NOMO-1 treated with dmso at 0.1 percent for 144 hours (cell line): Measurements from ENCODE around the gene ATP2C2.
"Not testable (repeated sequence)": the region's sequence is repeated elsewhere in the genome, so short reads cannot be mapped to it uniquely, and the experiment has no call there.

ENCODE experiments used
- DNase-seq: peaks from one replicate; lab custom pipeline; 2025; ENCODE audit not compliant: unreplicated experiment; lab: John Stamatoyannopoulos, UW

ATP2C2 gene

DNA sequence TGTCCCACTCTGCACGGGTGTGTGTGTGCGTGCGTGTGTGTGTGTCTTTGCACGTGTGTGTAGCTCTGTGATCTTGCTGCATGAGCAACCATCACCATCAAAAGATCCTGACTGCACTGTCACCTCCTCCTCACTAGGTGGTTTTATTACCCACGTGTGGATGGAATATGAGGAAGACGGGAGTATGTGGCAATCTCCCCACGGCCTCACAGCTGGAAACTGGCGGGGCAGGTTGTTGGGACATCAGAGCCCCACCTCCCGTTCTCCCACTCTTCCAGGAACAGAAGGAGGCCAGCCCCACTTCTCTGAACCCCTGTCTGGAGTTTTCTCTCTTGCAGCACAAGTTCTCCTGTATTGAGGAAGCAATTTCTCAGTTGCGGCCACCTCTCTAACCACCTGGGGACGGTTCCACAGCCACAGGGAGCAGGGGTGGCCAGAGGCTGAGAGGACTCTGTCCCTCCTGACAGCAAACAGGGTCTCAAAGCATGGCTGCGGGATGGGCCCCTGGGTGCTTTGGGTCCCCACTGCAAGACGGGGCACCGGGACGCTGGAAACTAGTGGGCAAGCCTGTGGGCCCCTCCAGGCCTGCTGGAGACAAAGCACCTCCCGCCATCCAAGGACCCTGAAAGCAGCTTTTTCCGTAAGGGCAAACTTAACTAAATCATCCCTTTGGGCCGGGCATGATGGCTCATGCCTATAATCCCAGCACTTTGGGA is 27.9 kb upstream of the ATP2C2 start:
- no peak for DNase-seq

GRCh38 chr16:84341528-84342295 is 26.6 kb upstream of the ATP2C2 start:
- no peak for DNase-seq

- DNase-seq, result not testable (repeated sequence)
Measured at GRCh38 chr16:84343800-84344199, 24.5 kb upstream of the ATP2C2 start.

- no peak for DNase-seq
Measured at GRCh38 chr16:84344781-84345180, 23.6 kb upstream of the ATP2C2 start.

- no peak for DNase-seq
Measured at GRCh38 chr16:84347161-84347560, 21.2 kb upstream of the ATP2C2 start.

DNA sequence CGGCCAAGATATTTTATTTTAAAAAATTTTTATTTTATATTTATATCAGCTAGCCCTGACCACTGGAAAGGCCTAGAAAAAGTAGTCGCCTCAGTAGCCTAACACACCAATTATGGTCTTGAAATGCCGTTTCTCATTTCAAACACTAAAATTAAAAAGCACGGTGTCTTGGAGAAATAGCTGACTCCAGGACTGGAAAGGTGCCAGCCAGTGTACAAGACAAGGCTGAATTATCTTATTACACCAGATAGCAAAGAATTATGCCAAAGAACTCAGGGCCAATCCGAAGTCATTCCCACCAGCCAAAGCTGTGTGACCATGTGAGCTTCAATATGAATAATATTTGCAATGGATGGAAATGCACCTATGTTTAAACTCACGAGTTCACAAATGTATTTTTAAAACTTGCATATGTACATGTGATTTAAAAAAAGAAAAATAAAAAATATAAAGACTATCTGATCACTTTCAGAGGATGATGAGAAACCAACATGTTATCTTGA is 19.9 kb upstream of the ATP2C2 start:
- no peak for DNase-seq

DNA sequence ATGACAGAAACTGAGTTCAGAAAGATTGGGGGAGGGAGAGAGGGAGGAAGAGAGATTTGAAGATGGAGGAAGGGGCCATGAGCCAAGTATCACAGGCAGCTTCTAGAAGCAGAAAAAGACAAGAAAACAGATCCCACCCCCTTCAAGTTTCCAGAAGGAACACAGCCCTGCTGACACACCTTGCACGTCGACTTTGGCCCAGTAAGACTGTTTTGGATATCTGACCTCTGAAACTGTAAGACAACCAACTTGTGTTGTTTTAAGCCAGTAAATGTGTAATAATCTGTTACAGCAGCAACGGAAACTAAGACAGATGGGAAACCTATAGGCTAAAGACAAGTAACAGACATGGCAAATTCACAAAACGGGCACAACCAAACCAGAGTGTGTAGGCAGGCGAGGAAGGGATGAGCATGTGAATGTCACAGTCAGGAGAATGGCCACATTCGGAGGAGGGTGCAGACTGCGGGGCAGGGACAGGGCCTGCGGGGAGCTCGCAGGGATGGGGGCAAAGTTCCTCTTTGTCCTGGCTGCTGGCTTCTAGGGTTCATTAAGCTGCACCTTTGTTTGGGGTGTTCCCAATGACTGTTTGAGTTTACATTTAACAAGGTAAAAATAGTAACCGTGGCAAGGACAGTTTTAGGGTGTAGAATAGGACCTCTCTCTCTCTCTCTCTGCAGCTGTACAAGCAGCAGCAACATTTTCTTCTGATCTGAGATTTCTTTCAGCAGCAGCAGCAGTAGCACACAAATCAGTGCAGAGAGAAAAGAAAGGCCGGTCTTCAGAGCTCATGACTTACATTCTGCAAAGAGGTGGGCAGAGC is 18.3 kb upstream of the ATP2C2 start:
- no peak for DNase-seq

GRCh38 chr16:84350685-84351400 is 17.5 kb upstream of the ATP2C2 start:
- no peak for DNase-seq

DNA sequence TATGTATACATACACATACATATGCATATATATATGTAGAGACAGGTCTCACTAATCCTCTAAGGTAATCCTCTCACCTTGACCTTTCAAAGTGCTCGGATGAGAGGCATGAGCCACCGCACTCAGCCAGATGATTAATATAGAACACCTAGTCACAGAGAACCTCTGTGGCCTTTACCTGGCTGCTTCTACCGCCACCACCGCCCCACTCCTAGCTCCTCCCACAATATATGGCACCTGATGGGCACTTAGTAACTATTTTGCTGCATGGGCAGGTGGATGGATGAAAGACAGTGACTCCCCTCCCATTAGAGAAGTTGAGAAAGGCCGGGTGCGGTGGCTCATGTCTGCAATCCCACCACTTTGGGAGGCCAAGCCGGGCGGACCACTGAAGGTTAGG is 16.7 kb upstream of the ATP2C2 start:
- DNase-seq, result no peak

DNA sequence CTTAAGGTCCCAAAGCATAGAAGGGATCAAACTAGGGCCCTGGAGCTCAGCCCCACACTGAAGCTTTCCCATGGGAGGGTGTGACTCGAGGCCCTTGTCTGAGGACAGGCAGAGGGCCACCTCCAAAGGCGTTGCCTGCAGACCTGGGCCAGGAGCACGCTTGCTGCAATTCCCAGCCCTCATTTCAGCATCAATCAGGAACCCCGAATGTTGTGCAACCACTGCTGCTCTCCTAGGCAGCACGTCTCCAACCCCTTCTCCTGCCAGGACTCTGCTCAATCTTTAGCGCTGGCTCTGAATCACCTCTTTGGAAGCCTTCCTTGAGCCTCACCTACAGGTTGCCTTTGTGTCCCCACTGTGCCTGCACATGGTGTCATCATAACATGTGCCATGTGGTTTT is 14.0 kb upstream of the ATP2C2 start:
- no peak for DNase-seq

DNA sequence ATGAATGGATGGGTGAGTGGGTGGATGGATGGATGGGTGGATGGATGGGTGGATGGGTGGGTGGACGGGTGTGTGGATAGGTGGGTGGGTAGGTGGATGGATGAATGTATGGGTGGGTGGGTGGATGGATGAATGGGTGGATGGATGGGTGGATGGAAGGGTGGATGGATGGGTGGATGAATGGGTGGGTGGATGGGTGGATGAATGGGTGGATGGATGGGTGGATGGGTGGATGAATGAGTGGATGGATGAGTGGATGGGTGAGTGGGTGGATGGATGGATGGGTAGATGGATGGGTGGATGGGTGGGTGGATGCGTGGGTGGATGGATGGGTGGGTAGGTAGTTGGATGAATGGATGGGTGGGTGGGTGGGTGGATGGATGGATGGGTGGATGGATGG is 13.2 kb upstream of the ATP2C2 start:
- DNase-seq, result no peak

- no peak for DNase-seq
Measured at GRCh38 chr16:84356176-84356575, 12.2 kb upstream of the ATP2C2 start.

- no peak for DNase-seq
Measured at GRCh38 chr16:84356591-84357116, 11.7 kb upstream of the ATP2C2 start.

GRCh38 chr16:84357191-84357651 is 11.1 kb upstream of the ATP2C2 start:
- peak; percentile 94 for DNase-seq

- no peak for DNase-seq
Measured at GRCh38 chr16:84358601-84359295, 9.6 kb upstream of the ATP2C2 start.

DNA sequence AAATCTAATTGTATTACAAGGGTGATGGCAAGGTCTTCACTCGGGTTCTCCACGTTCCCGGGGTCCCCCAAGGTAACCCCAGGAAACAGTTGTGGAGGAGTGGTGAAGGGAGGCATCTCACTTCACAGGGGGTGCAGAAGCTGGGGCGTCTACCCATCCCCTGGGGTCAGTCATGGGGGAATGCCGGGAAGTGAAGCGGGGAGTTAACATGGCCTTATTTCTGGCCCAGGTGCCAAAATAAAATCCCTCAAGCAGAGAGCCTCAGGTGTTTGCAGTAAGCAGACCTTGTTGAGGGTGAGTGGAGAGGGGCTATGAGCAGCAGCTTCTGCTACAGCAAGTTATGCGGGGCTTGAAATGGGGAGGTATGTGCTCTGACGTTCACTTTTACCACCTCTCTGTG is 9.0 kb upstream of the ATP2C2 start:
- DNase-seq, result no peak

DNA sequence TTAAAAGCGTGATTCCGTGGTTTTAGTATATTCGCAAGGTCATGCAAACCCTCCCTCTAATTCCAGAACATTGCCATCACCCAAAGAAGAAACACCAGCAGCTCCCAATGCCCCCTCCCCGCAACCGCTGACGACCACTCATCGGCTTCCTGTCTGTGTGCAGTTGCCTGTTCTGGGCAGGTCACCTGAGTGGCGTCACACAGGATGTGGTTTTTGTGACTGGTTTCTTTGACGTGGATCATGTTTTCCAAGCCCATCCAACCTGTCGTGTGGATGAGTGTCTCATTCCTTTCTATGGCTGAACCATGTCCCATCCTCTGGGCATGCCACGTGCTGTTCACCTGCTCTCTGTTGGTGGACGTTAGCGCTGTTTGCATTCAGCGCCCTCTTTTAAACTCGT is 8.2 kb upstream of the ATP2C2 start:
- no peak for DNase-seq

GRCh38 chr16:84360748-84361147 is 7.6 kb upstream of the ATP2C2 start:
- no peak for DNase-seq

- no peak for DNase-seq
Measured at GRCh38 chr16:84361546-84361945, 6.8 kb upstream of the ATP2C2 start.

DNA sequence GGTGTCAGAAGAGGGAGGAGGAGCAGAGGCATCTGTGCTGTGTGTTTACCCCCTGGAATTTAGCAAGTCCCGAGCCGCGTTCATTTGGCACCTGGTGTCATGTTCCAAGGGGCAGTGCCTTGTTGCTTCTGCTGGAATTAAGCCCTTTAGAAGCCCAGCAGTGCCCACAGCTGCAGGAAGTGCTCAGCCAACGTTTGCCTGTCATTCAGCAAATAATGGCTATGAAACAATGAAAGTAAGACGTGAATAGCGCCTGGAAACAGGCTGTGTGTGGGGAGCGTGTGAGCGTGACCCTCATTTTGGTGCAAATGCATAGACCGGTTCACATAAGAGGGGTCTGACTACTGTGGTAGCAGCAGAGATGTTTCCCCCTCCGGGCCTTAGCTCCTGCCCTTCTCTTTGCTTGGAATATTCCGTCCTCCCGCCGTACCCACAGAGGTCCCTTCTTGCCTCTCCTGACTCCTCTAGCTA is 5.8 kb upstream of the ATP2C2 start:
- no peak for DNase-seq
